ENCODE results near the gene TSN. TPM values are rescaled to one million over a fixed set of nuclear protein-coding genes. Genes with fewer than 3 reads are reported as not detected.

The TSN gene
- total and polyA plus RNA-seq, 2 experiments from 2014 or later, result 62.5 to 94.8 TPM

DNA sequence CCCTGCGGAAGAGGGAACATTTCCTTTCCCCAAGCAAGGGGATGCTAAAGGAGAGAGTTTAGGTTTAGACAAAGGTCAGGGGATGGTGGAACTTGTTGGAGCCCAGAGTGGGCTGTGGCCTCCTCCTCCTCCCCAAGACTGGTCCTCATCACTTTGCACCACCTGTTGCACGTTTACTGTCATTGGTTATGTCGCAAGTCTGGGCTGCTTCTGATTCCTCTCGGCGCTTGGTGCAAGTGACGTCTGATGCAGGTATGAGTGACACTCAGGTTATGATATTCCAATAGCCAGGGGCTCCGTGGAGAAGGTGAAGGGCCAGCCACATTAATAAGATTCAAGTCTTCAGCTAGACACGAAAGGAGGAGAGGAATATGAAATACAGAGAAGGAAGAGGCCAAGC, 59.8 kb downstream of the TSN start:
- Mint-ChIP-seq H3K9me3 (peaks cover 20% of the 10 kb centered on the region; the same call in 2 of the 3 replicates), H3K4me1 (peaks cover 26% of the 10 kb centered on the region), H3K27ac (no peak overlapping the region), H3K4me3 (no peak overlapping the region), H3K27me3 (ENCODE audit: insufficient read depth, low read depth, poor library complexity) (peaks cover 19% of the 10 kb centered on the region), H3K36me3 (ENCODE audit: low read depth) (peaks cover 12% of the 10 kb centered on the region)
- Histone ChIP-seq H3F3A (replicated peaks; ENCODE audit: low read depth) (no peaks in the 10 kb centered on the region), H3K27ac (ENCODE audit: low read depth) (no peak overlapping the region), H2AFZ (no peak overlapping the region), H3K27me3 (ENCODE audit: insufficient read depth) (no peaks in the 10 kb centered on the region), H4K20me1 (replicated peaks; ENCODE audit: insufficient read depth) (no peaks in the 10 kb centered on the region), H3K36me3 (ENCODE audit: insufficient read depth) (no peaks in the 10 kb centered on the region), H3K9me2 (ENCODE audit: insufficient read depth) (peaks cover 6% of the 10 kb centered on the region; the same call in 1 of the 2 replicates), H3K4me2 (no peak overlapping the region), H3K4me1 (ENCODE audit: insufficient read depth) (peaks cover 12% of the 10 kb centered on the region), H3K4me3 (no peak overlapping the region), H3K79me2 (replicated peaks; ENCODE audit: insufficient read depth) (no peaks in the 10 kb centered on the region)
- DNase-seq (ENCODE audit: low spot score) (no peak), ATAC-seq (no peak)
- TF ChIP-seq, protein P1, sequence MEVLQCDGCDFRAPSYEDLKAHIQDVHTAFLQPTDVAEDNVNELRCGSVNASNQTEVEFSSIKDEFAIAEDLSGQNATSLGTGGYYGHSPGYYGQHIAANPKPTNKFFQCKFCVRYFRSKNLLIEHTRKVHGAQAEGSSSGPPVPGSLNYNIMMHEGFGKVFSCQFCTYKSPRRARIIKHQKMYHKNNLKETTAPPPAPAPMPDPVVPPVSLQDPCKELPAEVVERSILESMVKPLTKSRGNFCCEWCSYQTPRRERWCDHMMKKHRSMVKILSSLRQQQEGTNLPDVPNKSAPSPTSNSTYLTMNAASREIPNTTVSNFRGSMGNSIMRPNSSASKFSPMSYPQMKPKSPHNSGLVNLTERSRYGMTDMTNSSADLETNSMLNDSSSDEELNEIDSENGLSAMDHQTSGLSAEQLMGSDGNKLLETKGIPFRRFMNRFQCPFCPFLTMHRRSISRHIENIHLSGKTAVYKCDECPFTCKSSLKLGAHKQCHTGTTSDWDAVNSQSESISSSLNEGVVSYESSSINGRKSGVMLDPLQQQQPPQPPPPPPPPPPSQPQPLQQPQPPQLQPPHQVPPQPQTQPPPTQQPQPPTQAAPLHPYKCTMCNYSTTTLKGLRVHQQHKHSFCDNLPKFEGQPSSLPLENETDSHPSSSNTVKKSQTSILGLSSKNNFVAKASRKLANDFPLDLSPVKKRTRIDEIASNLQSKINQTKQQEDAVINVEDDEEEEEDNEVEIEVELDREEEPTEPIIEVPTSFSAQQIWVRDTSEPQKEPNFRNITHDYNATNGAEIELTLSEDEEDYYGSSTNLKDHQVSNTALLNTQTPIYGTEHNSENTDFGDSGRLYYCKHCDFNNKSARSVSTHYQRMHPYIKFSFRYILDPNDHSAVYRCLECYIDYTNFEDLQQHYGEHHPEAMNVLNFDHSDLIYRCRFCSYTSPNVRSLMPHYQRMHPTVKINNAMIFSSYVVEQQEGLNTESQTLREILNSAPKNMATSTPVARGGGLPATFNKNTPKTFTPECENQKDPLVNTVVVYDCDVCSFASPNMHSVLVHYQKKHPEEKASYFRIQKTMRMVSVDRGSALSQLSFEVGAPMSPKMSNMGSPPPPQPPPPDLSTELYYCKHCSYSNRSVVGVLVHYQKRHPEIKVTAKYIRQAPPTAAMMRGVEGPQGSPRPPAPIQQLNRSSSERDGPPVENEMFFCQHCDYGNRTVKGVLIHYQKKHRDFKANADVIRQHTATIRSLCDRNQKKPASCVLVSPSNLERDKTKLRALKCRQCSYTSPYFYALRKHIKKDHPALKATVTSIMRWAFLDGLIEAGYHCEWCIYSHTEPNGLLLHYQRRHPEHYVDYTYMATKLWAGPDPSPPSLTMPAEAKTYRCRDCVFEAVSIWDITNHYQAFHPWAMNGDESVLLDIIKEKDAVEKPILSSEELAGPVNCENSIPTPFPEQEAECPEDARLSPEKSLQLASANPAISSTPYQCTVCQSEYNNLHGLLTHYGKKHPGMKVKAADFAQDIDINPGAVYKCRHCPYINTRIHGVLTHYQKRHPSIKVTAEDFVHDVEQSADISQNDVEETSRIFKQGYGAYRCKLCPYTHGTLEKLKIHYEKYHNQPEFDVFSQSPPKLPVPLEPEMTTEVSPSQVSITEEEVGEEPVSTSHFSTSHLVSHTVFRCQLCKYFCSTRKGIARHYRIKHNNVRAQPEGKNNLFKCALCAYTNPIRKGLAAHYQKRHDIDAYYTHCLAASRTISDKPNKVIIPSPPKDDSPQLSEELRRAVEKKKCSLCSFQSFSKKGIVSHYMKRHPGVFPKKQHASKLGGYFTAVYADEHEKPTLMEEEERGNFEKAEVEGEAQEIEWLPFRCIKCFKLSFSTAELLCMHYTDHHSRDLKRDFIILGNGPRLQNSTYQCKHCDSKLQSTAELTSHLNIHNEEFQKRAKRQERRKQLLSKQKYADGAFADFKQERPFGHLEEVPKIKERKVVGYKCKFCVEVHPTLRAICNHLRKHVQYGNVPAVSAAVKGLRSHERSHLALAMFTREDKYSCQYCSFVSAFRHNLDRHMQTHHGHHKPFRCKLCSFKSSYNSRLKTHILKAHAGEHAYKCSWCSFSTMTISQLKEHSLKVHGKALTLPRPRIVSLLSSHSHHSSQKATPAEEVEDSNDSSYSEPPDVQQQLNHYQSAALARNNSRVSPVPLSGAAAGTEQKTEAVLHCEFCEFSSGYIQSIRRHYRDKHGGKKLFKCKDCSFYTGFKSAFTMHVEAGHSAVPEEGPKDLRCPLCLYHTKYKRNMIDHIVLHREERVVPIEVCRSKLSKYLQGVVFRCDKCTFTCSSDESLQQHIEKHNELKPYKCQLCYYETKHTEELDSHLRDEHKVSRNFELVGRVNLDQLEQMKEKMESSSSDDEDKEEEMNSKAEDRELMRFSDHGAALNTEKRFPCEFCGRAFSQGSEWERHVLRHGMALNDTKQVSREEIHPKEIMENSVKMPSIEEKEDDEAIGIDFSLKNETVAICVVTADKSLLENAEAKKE (CRISPR knock-in tag; IDR thresholded peaks at IDR 0.05), result no peak
- no peak for TF ChIP-seq EZH2phosphoT487 (IDR thresholded peaks at IDR 0.05; ENCODE audit: unreplicated experiment)
- TF ChIP-seq, protein P2, sequence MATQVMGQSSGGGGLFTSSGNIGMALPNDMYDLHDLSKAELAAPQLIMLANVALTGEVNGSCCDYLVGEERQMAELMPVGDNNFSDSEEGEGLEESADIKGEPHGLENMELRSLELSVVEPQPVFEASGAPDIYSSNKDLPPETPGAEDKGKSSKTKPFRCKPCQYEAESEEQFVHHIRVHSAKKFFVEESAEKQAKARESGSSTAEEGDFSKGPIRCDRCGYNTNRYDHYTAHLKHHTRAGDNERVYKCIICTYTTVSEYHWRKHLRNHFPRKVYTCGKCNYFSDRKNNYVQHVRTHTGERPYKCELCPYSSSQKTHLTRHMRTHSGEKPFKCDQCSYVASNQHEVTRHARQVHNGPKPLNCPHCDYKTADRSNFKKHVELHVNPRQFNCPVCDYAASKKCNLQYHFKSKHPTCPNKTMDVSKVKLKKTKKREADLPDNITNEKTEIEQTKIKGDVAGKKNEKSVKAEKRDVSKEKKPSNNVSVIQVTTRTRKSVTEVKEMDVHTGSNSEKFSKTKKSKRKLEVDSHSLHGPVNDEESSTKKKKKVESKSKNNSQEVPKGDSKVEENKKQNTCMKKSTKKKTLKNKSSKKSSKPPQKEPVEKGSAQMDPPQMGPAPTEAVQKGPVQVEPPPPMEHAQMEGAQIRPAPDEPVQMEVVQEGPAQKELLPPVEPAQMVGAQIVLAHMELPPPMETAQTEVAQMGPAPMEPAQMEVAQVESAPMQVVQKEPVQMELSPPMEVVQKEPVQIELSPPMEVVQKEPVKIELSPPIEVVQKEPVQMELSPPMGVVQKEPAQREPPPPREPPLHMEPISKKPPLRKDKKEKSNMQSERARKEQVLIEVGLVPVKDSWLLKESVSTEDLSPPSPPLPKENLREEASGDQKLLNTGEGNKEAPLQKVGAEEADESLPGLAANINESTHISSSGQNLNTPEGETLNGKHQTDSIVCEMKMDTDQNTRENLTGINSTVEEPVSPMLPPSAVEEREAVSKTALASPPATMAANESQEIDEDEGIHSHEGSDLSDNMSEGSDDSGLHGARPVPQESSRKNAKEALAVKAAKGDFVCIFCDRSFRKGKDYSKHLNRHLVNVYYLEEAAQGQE (IDR thresholded peaks at IDR 0.05; ENCODE audit: unreplicated experiment), result no peak
- TF ChIP-seq, protein P3, sequence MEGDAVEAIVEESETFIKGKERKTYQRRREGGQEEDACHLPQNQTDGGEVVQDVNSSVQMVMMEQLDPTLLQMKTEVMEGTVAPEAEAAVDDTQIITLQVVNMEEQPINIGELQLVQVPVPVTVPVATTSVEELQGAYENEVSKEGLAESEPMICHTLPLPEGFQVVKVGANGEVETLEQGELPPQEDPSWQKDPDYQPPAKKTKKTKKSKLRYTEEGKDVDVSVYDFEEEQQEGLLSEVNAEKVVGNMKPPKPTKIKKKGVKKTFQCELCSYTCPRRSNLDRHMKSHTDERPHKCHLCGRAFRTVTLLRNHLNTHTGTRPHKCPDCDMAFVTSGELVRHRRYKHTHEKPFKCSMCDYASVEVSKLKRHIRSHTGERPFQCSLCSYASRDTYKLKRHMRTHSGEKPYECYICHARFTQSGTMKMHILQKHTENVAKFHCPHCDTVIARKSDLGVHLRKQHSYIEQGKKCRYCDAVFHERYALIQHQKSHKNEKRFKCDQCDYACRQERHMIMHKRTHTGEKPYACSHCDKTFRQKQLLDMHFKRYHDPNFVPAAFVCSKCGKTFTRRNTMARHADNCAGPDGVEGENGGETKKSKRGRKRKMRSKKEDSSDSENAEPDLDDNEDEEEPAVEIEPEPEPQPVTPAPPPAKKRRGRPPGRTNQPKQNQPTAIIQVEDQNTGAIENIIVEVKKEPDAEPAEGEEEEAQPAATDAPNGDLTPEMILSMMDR (conservative IDR thresholded peaks at IDR 0.05; ENCODE audit: low read depth in 2 of 2), result no peak
- no peak for TF ChIP-seq ZNF331 (CRISPR knock-in tag; IDR thresholded peaks at IDR 0.05; ENCODE audit: low read depth)
- no peak for TF ChIP-seq ZNF114 (CRISPR knock-in tag; IDR thresholded peaks at IDR 0.05)
- no peak for TF ChIP-seq EZH2 (IDR thresholded peaks at IDR 0.05; ENCODE audit: low read depth, unreplicated experiment)
- TF ChIP-seq, protein P4, sequence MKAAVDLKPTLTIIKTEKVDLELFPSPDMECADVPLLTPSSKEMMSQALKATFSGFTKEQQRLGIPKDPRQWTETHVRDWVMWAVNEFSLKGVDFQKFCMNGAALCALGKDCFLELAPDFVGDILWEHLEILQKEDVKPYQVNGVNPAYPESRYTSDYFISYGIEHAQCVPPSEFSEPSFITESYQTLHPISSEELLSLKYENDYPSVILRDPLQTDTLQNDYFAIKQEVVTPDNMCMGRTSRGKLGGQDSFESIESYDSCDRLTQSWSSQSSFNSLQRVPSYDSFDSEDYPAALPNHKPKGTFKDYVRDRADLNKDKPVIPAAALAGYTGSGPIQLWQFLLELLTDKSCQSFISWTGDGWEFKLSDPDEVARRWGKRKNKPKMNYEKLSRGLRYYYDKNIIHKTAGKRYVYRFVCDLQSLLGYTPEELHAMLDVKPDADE (IDR thresholded peaks at IDR 0.05), result no peak
- no peak for TF ChIP-seq JUNB (IDR thresholded peaks at IDR 0.05; ENCODE audit: unreplicated experiment)
- no peak for TF ChIP-seq CREB1 (CRISPR knock-in tag; IDR thresholded peaks at IDR 0.05; ENCODE audit: low read depth)
- TF ChIP-seq NANOG (IDR thresholded peaks at IDR 0.05; ENCODE audit: borderline replicate concordance), result no peak

All from GM23338 (cell line).